K562 (cell line): ENCODE results near the gene HMGA1. TPM values are rescaled to one million over a fixed set of nuclear protein-coding genes. Genes with fewer than 3 reads are reported as not detected.

Experiments used
- ATF1 ChIP-seq, 2 experiments: fragments of 450-650 bp in 1 of 2; IDR thresholded peaks; 2 replicates each; pipeline ENCODE4 v1.6.1; 2016; ENCODE audit warnings: missing compliant biosample characterization in 1 of 2, missing genetic modification characterization in 1 of 2
- CREBBP ChIP-seq: IDR thresholded peaks from one replicate; pipeline ENCODE4 v1.6.1; 2012; ENCODE audit warnings: low read depth, mild to moderate bottlenecking, control low read depth, inconsistent platforms, low read length
- EHMT2 ChIP-seq: fragments of 450-650 bp; IDR thresholded peaks from 2 replicates; pipeline ENCODE4 v1.6.1; 2018; ENCODE audit warnings: antibody characterized with exemption
- ETS2 ChIP-seq: IDR thresholded peaks from 2 replicates; pipeline ENCODE4 v1.6.1; 2016; ENCODE audit warnings: borderline replicate concordance, missing genetic modification characterization, mild to moderate bottlenecking, moderate library complexity, missing compliant biosample characterization; ENCODE audit not compliant: poor library complexity, severe bottlenecking
- GABPB2 ChIP-seq: fragments of 250-450 bp; sonication (Bioruptor Pico); conservative IDR thresholded peaks from 2 replicates; pipeline ENCODE4 v1.5.1; 2021; ENCODE audit warnings: mild to moderate bottlenecking
- ILF3 ChIP-seq: fragments of 450-650 bp; IDR thresholded peaks from 2 replicates; pipeline ENCODE4 v1.6.1; 2018; ENCODE audit warnings: antibody characterized with exemption, mild to moderate bottlenecking, moderate library complexity, borderline replicate concordance
- KAT2B ChIP-seq: IDR thresholded peaks from one replicate; pipeline ENCODE4 v1.6.1; 2012; ENCODE audit warnings: low read depth, mild to moderate bottlenecking, control low read depth, inconsistent platforms, low read length, moderate library complexity
- MBD2 ChIP-seq: sonication (generic); IDR thresholded peaks from 2 replicates; pipeline ENCODE4 v1.6.1; 2016; ENCODE audit warnings: low read depth, borderline replicate concordance
- MCM2 ChIP-seq: fragments of 450-650 bp; IDR thresholded peaks from 2 replicates; pipeline ENCODE4 v1.6.1; 2017; ENCODE audit warnings: low read depth, mild to moderate bottlenecking
- MECOM ChIP-seq: fragments of 250-450 bp; sonication (Bioruptor Pico); IDR thresholded peaks from 2 replicates; pipeline ENCODE4 v1.8.0; 2022; ENCODE audit warnings: inconsistent platforms
- MEF2D ChIP-seq: conservative IDR thresholded peaks from 2 replicates; pipeline ENCODE4 v1.6.1; 2016; ENCODE audit warnings: low read depth, missing genetic modification characterization, missing compliant biosample characterization
- NCOA4 ChIP-seq: fragments of 450-650 bp; IDR thresholded peaks from 2 replicates; pipeline ENCODE4 v1.6.1; 2018; ENCODE audit warnings: mild to moderate bottlenecking; ENCODE audit not compliant: partially characterized antibody
- PML ChIP-seq: IDR thresholded peaks from 2 replicates; pipeline ENCODE4 v1.6.1; 2012; ENCODE audit warnings: low read length, inconsistent platforms
- RCOR1 ChIP-seq, 2 experiments: IDR thresholded peaks; 2 replicates each; pipeline ENCODE4 v1.6.1; 2012; ENCODE audit warnings: low read depth in 2 of 2, low read length in 2 of 2, borderline replicate concordance in 1 of 2, improper control_type of control experiment in 1 of 2
- SMARCA4 ChIP-seq: fragments of 450-650 bp; IDR thresholded peaks from 2 replicates; pipeline ENCODE4 v1.6.1; 2016
- TSC22D4 ChIP-seq: fragments of 450-650 bp; IDR thresholded peaks from 2 replicates; pipeline ENCODE4 v1.6.1; 2016; ENCODE audit warnings: missing genetic modification characterization, missing biosample characterization, control low read depth
- ZC3H11A ChIP-seq: IDR thresholded peaks from 2 replicates; pipeline ENCODE4 v1.6.1; 2012; ENCODE audit warnings: low read depth, low read length, improper control_type of control experiment
- ZNF134 ChIP-seq: fragments of 250-450 bp; sonication (Bioruptor Pico); conservative IDR thresholded peaks from 2 replicates; pipeline ENCODE4 v1.4.0; 2020
- ZNF212 ChIP-seq: fragments of 450-650 bp; formaldehyde crosslinking; IDR thresholded peaks from 2 replicates; pipeline ENCODE4 v1.4.0; 2020; ENCODE audit warnings: mild to moderate bottlenecking
- ZNF586 ChIP-seq: fragments of 450-650 bp; formaldehyde crosslinking; conservative IDR thresholded peaks from 2 replicates; pipeline ENCODE4 v1.4.0; 2020; ENCODE audit warnings: mild to moderate bottlenecking, moderate library complexity
- ZNF79 ChIP-seq: fragments of 250-450 bp; sonication (Bioruptor Pico); IDR thresholded peaks from 2 replicates; pipeline ENCODE4 v1.4.0; 2020; ENCODE audit warnings: low read depth, mild to moderate bottlenecking, moderate library complexity
- polyA plus RNA-seq, 8 experiments: library from polyadenylated mRNA; depleted of rRNA in 4 of 8; stranded (reverse) in 5 of 8; unstranded in 3 of 8; fragments of >200 nt; fragmentation: Nextera tagmentation in 2 of 8; fragmentation: Illumina TruSeq in 1 of 8; extraction: Ambion mirVana in 2 of 8; extraction: Trizol in 1 of 8; gene quantifications; 2 replicates each; pipeline versions ENCODE4 v1.2.1 to v1.2.3, GENCODE V29; 2011 to 2014; ENCODE audit warnings: inconsistent platforms in 1 of 8, missing spikeins in 1 of 8
- total RNA-seq, 7 experiments: library from RNA; depleted of rRNA in 6 of 7; stranded (reverse); fragments of >200 nt in 6 of 7; fragmentation: Illumina TruSeq in 2 of 7; extraction: Trizol in 2 of 7; gene quantifications; 2 replicates each; pipeline versions ENCODE4 v1.2.1 to v1.2.3, GENCODE V29; 2011 to 2021; ENCODE audit warnings: low replicate concordance in 1 of 7
- TF ChIP-seq, protein P1 (sequence below): sonication (generic); formaldehyde crosslinking; IDR thresholded peaks from 2 replicates; pipeline ENCODE4 v1.8.0; 2022; ENCODE audit warnings: mild to moderate bottlenecking, missing genetic modification reagents
- TF ChIP-seq, protein P2 (sequence below): IDR thresholded peaks from 2 replicates; pipeline ENCODE4 v1.6.1; 2014; ENCODE audit warnings: antibody characterized with exemption
- TF ChIP-seq, protein P3 (sequence below): sonication (generic); formaldehyde crosslinking; IDR thresholded peaks from 2 replicates; pipeline ENCODE4 v1.8.0; 2022; ENCODE audit warnings: missing genetic modification reagents, mild to moderate bottlenecking, borderline replicate concordance

The HMGA1 gene
- total and polyA plus RNA-seq, 9 of the 15 experiments (the other 6 are each of a cell fraction or from before 2014, with no cell fraction given): 27.8 to 1,947 (median 594) TPM

DNA sequence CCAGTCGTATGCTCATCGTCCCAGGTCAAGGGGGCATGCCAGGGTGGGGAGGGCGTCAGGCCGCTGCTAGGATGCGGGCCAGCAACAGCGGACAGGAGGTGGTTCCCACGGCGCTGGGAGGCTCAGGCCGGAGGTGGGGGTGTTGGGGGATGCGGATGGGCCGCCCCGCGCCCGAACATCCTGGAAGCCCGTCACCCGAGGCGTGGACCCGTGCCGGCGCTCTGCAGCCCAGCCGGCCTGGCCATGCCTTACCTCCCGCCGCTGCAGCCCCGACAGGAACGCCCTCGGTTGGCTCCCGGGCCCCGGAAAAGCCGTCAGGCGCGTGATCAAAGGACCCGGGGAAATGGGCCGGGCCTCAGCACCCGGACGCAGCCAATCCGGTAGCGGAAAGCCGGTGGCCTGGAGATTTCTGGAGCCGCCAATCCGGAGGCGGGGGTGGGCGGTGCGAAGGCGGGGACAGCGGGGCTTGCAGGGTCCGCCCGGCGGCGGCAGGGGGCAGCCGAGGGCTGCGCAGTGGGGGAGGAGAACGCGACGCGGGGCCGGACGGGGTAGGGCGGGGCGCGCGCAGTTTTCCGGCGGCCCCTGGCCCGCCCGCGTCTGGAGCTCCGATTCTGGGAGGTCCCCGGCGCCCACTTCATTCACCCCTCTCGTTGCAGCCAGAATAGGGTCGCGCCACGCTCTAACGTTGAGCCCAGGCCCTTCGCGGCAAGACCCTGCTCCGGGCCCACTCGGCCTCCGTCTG, 12.2 kb downstream of the HMGA1 start, which contains the start of gene SMIM29 (continued):
- TF ChIP-seq ZNF79 (CRISPR knock-in tag): no peak
- 0 out of 2 replicates have a peak, but pooled peaks have one; percentile 11 for TF ChIP-seq ATF1 (CRISPR knock-in tag; IDR thresholded peaks at IDR 0.05)
- peak; percentile 71 for TF ChIP-seq ATF1 (tag; IDR thresholded peaks at IDR 0.05)
- peak; percentile 51; the same call in 1 of the 2 replicates for TF ChIP-seq PML
- TF ChIP-seq ZC3H11A: 0 out of 2 replicates have a peak, but pooled peaks have one; percentile 64
- no peak for TF ChIP-seq ZNF586 (CRISPR knock-in tag)
- TF ChIP-seq, protein P1, sequence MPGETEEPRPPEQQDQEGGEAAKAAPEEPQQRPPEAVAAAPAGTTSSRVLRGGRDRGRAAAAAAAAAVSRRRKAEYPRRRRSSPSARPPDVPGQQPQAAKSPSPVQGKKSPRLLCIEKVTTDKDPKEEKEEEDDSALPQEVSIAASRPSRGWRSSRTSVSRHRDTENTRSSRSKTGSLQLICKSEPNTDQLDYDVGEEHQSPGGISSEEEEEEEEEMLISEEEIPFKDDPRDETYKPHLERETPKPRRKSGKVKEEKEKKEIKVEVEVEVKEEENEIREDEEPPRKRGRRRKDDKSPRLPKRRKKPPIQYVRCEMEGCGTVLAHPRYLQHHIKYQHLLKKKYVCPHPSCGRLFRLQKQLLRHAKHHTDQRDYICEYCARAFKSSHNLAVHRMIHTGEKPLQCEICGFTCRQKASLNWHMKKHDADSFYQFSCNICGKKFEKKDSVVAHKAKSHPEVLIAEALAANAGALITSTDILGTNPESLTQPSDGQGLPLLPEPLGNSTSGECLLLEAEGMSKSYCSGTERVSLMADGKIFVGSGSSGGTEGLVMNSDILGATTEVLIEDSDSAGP (CRISPR knock-in tag): no peak
- TF ChIP-seq ETS2 (tag): no peak
- TF ChIP-seq KAT2B: no peak
- TF ChIP-seq SMARCA4: no peak
- TF ChIP-seq, protein P2, sequence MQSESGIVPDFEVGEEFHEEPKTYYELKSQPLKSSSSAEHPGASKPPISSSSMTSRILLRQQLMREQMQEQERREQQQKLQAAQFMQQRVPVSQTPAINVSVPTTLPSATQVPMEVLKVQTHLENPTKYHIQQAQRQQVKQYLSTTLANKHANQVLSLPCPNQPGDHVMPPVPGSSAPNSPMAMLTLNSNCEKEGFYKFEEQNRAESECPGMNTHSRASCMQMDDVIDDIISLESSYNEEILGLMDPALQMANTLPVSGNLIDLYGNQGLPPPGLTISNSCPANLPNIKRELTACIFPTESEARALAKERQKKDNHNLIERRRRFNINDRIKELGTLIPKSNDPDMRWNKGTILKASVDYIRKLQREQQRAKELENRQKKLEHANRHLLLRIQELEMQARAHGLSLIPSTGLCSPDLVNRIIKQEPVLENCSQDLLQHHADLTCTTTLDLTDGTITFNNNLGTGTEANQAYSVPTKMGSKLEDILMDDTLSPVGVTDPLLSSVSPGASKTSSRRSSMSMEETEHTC: peak; percentile 92
- TF ChIP-seq RCOR1 (IDR thresholded peaks at IDR 0.05; ENCODE audit: borderline replicate concordance in 1 of 2, low read depth in 2 of 2, low read length in 2 of 2): peak in 1 of 2 experiments; percentile 14; a peak in 1 of 4 replicates
- TF ChIP-seq, protein P3, sequence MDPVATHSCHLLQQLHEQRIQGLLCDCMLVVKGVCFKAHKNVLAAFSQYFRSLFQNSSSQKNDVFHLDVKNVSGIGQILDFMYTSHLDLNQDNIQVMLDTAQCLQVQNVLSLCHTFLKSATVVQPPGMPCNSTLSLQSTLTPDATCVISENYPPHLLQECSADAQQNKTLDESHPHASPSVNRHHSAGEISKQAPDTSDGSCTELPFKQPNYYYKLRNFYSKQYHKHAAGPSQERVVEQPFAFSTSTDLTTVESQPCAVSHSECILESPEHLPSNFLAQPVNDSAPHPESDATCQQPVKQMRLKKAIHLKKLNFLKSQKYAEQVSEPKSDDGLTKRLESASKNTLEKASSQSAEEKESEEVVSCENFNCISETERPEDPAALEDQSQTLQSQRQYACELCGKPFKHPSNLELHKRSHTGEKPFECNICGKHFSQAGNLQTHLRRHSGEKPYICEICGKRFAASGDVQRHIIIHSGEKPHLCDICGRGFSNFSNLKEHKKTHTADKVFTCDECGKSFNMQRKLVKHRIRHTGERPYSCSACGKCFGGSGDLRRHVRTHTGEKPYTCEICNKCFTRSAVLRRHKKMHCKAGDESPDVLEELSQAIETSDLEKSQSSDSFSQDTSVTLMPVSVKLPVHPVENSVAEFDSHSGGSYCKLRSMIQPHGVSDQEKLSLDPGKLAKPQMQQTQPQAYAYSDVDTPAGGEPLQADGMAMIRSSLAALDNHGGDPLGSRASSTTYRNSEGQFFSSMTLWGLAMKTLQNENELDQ (CRISPR knock-in tag): peak; percentile 31; the same call in 1 of the 2 replicates
- TF ChIP-seq GABPB2: no peak
- no peak for TF ChIP-seq EHMT2
- no peak for TF ChIP-seq NCOA4
- TF ChIP-seq MECOM (CRISPR knock-in tag): no peak
- no peak for TF ChIP-seq ZNF134 (CRISPR knock-in tag)
- TF ChIP-seq MCM2: no peak
- no peak for TF ChIP-seq MBD2
- no peak for TF ChIP-seq CREBBP
- TF ChIP-seq MEF2D (tag): no peak
- no peak for TF ChIP-seq TSC22D4 (tag)
- no peak for TF ChIP-seq ILF3
- TF ChIP-seq ZNF212 (CRISPR knock-in tag): no peak
